Activated T-cell treated with anti-CD3 and anti-CD28 coated beads, Interleukin-2, amount 50 U/mL, for 24 hours (primary cell): ENCODE data around the gene USP7.
A peak's percentile ranks its signal among the peaks of the same experiment; 100 is the strongest.
"Not testable (repeated sequence)": the region's sequence is repeated elsewhere in the genome, so short reads cannot be mapped to it uniquely, and the experiment has no call there.

Experiments
- DNase-seq: peaks from one replicate; pipeline ENCODE4 v3.0.0-alpha.2; 2020
- H3K27ac Mint-ChIP-seq: 2 replicates; pipeline ENCODE4 v1.8.0; 2020; ENCODE audit warnings: mild to moderate bottlenecking, mixed read lengths
- H3K27me3 Mint-ChIP-seq: 2 replicates; pipeline ENCODE4 v1.8.0; 2020; ENCODE audit warnings: mixed read lengths
- H3K36me3 Mint-ChIP-seq: 2 replicates; pipeline ENCODE4 v1.8.0; 2020; ENCODE audit warnings: low read depth, mixed read lengths
- H3K4me1 Mint-ChIP-seq: 2 replicates; pipeline ENCODE4 v1.8.0; 2020; ENCODE audit warnings: low read depth, mixed read lengths
- H3K4me3 Mint-ChIP-seq: 2 replicates; pipeline ENCODE4 v1.8.0; 2020; ENCODE audit warnings: mild to moderate bottlenecking, moderate library complexity, mixed read lengths
- H3K9me3 Mint-ChIP-seq: 2 replicates; pipeline ENCODE4 v1.8.0; 2020; ENCODE audit warnings: mixed read lengths

The USP7 gene

DNA sequence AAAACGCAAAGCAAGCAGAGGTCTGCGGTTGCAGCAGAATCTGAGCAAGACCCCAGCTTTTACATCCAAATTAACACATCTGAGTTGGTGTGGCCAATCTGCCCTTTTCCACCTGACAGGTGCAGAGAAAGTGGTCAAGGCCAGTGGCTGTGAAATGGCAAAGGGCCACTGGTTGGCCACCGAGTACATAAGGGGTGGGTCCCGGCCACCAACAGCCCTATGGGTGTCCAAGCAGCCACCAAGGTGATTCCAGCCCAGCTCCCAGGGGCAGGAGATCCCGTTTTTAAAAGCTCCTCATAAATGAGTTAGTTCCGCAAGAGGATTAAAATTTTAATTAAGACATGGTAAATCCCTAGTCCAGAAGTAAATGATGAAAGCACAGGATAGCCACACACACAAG is 29.1 kb downstream of the USP7 start:
- no peaks in the 10 kb centered on the region for H3K27me3 Mint-ChIP-seq
- no peak overlapping the region for H3K4me3 Mint-ChIP-seq
- peaks cover 19% of the 10 kb centered on the region for H3K36me3 Mint-ChIP-seq
- DNase-seq = no peak
- H3K27ac Mint-ChIP-seq = peak overlapping the region; percentile 84
- peaks cover 82% of the 10 kb centered on the region for H3K4me1 Mint-ChIP-seq
- H3K9me3 Mint-ChIP-seq = no peaks in the 10 kb centered on the region

- Mint-ChIP-seq H3K4me3 (no peak overlapping the region), H3K9me3 (no peaks in the 10 kb centered on the region), H3K36me3 (peaks cover 43% of the 10 kb centered on the region), H3K4me1 (peaks cover 78% of the 10 kb centered on the region), H3K27me3 (no peaks in the 10 kb centered on the region), H3K27ac (peak overlapping the region; percentile 7)
- DNase-seq = peak; percentile 57
These were observed 31.8 kb downstream of the USP7 start for GRCh38 chr16:8931859-8932258.

DNA sequence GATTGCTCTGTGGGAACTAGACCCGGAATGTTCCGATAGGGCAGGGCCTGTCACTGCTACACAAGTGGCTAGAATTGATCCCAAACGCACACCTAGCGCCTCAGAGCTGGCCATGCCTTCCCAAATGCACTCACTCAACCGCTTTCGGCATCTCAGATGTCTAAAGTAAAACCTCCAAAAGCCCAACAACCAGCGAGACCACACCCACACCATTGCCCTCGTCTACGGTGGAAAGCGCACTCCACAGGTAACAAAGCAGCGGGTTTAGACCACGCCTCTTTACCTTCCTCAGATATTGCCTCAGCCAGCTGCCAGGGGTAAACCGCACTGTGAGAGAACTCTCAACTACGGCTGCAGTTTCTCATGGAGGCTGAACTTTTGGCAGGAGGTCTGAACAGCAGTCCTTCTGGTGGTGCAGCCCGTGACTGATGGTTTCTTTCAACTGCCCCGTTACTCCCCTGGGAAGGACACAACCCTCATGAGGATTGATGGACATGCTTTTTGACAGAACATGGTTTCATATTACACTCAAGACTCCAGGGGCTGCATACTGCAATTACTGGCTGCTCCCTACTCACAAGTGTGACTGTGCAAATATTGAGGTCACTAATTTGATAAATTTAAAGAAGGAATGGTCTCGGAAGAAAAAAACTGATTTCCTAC is 34.5 kb downstream of the USP7 start:
- peaks cover 73% of the 10 kb centered on the region for H3K4me1 Mint-ChIP-seq
- H3K36me3 Mint-ChIP-seq = peaks cover 62% of the 10 kb centered on the region

DNA sequence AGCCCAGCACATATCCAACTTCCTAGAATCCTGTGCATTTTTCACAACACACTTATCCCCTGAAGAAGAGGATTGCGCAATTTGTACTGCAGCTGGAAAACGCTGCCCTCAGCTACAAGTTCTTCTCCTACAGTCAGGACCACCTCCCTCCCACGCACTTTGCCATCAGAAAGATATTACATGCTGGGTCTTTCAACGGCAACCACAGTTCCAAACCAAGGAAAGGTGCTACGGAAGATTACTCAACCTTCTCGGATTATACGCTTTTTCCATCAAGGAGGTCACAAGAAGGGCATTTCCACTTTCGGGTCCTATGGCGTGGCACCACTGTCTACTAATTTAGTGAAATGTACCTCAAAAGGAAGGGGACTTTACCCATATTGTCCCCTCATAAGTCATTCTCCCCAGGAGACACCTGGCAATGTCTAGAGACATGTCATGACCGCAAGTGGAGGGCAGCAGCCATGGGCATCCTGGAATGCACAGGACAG is 35.2 kb downstream of the USP7 start:
- Mint-ChIP-seq H3K9me3 (no peaks in the 10 kb centered on the region), H3K4me1 (peaks cover 74% of the 10 kb centered on the region), H3K4me3 (no peak overlapping the region), H3K27me3 (no peaks in the 10 kb centered on the region), H3K27ac (peak overlapping the region; percentile 90), H3K36me3 (peaks cover 69% of the 10 kb centered on the region)
- no peak for DNase-seq

More for the DNA sequence above, 34.5 kb downstream of the USP7 start:
- peak overlapping the region; percentile 90 for H3K27ac Mint-ChIP-seq
- DNase-seq = no peak
- no peaks in the 10 kb centered on the region for H3K9me3 Mint-ChIP-seq
- no peak overlapping the region for H3K4me3 Mint-ChIP-seq
- H3K27me3 Mint-ChIP-seq = no peaks in the 10 kb centered on the region

DNA sequence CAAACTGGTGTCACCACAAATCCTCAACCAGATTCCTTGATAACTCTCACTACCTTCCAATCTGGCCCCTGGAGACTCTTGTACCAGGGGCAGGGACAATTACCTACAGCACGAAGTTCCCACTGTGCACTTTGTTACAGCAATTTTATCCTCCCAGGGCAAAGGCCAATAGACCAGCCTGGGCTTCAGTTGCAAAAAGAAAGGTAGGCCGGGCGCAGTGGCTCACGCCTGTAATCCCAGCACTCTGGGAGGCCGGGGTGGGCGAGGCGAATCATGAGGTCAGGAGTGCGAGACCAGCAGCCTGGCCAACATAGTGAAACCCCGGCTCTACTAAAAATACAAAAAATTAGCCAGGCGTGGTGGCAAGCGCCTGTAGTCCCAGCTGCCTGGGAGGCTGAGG is 36.9 kb downstream of the USP7 start:
- Mint-ChIP-seq H3K36me3 (peaks cover 86% of the 10 kb centered on the region), H3K27me3 (no peaks in the 10 kb centered on the region), H3K4me3 (no peak overlapping the region), H3K27ac (peak overlapping the region; percentile 44), H3K4me1 (peaks cover 76% of the 10 kb centered on the region), H3K9me3 (no peaks in the 10 kb centered on the region)
- DNase-seq = no peak

GRCh38 chr16:8925455-8925854 is 38.3 kb downstream of the USP7 start:
- Mint-ChIP-seq H3K4me1 (peaks cover 82% of the 10 kb centered on the region), H3K27ac (peak overlapping the region; percentile 61), H3K36me3 (peaks cover 97% of the 10 kb centered on the region), H3K9me3 (no peaks in the 10 kb centered on the region), H3K27me3 (no peaks in the 10 kb centered on the region), H3K4me3 (no peak overlapping the region)
- no peak for DNase-seq

- H3K4me3 Mint-ChIP-seq = no peak overlapping the region
- peak overlapping the region; percentile 73 for H3K27ac Mint-ChIP-seq
- no peak for DNase-seq
- H3K4me1 Mint-ChIP-seq = peaks cover 85% of the 10 kb centered on the region
- no peaks in the 10 kb centered on the region for H3K27me3 Mint-ChIP-seq
- H3K36me3 Mint-ChIP-seq = peaks cover 97% of the 10 kb centered on the region
- no peaks in the 10 kb centered on the region for H3K9me3 Mint-ChIP-seq
These were observed 39.5 kb downstream of the USP7 start for GRCh38 chr16:8924214-8924613.

DNA sequence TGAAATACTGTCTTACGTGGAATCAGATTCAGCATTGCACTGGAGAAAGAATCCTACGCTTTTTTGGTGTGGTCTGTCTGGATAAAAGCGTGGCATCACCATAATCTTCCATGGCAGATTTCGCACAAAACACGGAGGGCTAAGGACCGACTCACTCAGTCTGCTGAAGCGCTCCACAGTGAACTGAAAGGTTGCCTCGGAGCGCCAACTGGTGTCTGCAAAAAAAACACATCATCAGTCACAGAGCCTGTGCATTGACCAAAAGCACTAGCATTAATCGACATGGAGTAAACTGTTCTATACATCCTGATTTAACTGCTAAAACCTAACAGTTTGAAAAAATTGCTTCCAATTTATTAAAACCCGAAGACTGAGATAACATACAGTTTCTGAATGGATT is 40.5 kb downstream of the USP7 start:
- Mint-ChIP-seq H3K4me1 (peaks cover 81% of the 10 kb centered on the region), H3K4me3 (no peak overlapping the region), H3K27me3 (no peaks in the 10 kb centered on the region), H3K27ac (peak overlapping the region; percentile 73), H3K36me3 (peaks cover 97% of the 10 kb centered on the region), H3K9me3 (no peaks in the 10 kb centered on the region)
- DNase-seq = no peak

GRCh38 chr16:8921347-8921984 is 42.2 kb downstream of the USP7 start:
- peaks cover 99% of the 10 kb centered on the region for H3K36me3 Mint-ChIP-seq
- H3K27ac Mint-ChIP-seq = peak overlapping the region; percentile 94
- H3K4me3 Mint-ChIP-seq = peak overlapping the region; percentile 28
- H3K4me1 Mint-ChIP-seq = peaks cover 68% of the 10 kb centered on the region
- H3K27me3 Mint-ChIP-seq = no peaks in the 10 kb centered on the region
- no peaks in the 10 kb centered on the region for H3K9me3 Mint-ChIP-seq
- no peak for DNase-seq

DNA sequence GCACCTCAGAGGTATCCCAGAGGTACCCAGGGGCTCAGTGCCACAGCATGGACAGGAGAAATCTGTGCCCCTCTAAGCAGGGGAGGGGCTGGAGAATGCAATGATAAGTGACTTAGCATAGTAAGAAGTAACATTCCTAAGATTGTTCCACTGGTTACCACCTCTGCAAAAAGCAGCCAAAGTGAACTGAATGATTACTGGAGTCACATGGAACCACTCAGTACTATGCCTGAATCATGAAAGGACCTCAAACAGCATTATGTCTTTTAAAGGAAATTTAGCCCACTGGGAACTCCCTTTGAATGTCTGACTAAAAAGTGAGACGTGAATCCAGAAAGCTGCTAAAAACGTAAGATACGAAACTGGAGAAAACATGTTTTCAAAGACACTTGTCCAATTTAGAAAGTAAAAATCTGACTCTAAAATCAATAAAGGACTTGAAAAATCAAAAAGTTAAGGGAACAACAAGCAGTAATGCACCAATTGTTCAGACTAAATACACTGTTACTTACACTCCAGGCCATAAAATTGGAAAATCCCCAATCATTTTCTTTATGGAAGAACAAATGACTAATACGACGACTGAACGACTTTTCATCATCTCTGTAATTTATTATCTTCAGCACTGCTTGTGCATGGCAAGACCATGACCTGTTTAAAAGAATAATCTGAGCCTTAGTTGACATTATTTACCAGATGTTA is 42.9 kb downstream of the USP7 start:
- peak overlapping the region; percentile 94 for H3K27ac Mint-ChIP-seq
- DNase-seq = no peak
- peaks cover 100% of the 10 kb centered on the region for H3K36me3 Mint-ChIP-seq
- H3K4me1 Mint-ChIP-seq = peaks cover 72% of the 10 kb centered on the region
- H3K9me3 Mint-ChIP-seq = no peaks in the 10 kb centered on the region
- H3K27me3 Mint-ChIP-seq = no peaks in the 10 kb centered on the region
- H3K4me3 Mint-ChIP-seq = peak overlapping the region; percentile 28

DNA sequence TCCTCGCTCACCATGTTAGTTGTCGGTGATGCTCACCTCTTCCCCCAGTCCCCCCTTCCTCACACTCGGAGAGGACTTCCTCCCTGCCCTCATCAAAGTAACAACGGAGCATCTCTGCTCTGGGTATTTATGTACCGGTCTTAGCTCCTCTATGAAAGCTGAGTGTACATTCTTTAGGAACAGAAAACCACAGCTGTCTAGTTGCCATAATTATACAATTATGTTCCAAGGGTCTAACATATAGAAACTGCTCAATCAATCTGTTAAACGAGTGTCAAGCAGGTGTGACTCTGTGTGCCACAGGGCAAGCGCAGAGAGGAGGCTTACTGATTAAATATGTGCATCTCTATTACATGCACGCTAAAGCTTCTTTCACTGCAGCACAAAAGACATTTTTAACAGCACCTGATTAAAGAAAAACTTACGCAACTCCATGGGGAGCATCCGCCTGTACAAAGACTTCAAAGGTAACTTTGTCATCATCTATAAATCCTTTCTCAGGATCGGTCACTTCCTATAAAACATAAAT is 43.7 kb downstream of the USP7 start:
- Mint-ChIP-seq H3K4me3 (no peak overlapping the region), H3K27me3 (no peaks in the 10 kb centered on the region), H3K4me1 (peaks cover 67% of the 10 kb centered on the region), H3K27ac (peak overlapping the region; percentile 94), H3K36me3 (peaks cover 99% of the 10 kb centered on the region), H3K9me3 (no peaks in the 10 kb centered on the region)
- no peak for DNase-seq

GRCh38 chr16:8919089-8919933 is 44.4 kb downstream of the USP7 start:
- no peak overlapping the region for H3K4me3 Mint-ChIP-seq
- peak overlapping the region; percentile 94 for H3K27ac Mint-ChIP-seq
- H3K4me1 Mint-ChIP-seq = peaks cover 60% of the 10 kb centered on the region
- no peak for DNase-seq
- no peaks in the 10 kb centered on the region for H3K27me3 Mint-ChIP-seq
- peaks cover 99% of the 10 kb centered on the region for H3K36me3 Mint-ChIP-seq
- H3K9me3 Mint-ChIP-seq = no peaks in the 10 kb centered on the region

- H3K4me1 Mint-ChIP-seq = peaks cover 55% of the 10 kb centered on the region
- H3K27me3 Mint-ChIP-seq, H3K9me3 Mint-ChIP-seq, DNase-seq, H3K4me3 Mint-ChIP-seq: not testable (repeated sequence)
- H3K36me3 Mint-ChIP-seq = peaks cover 97% of the 10 kb centered on the region
- H3K27ac Mint-ChIP-seq = peak overlapping the region; percentile 47
These were observed 46.4 kb downstream of the USP7 start for GRCh38 chr16:8917336-8917735.
